ENCODE results near the gene JAZF1. TPM values are rescaled to one million over a fixed set of nuclear protein-coding genes. Genes with fewer than 3 reads are reported as not detected.

Gene JAZF1
- total RNA-seq, 1 donor from 2014 or later: 33.8 TPM

- Mint-ChIP-seq H3K36me3 (ENCODE audit: low read depth) (no peaks in the 10 kb centered on the region), H3K27ac (ENCODE audit: unreplicated experiment) (no peak overlapping the region), H3K27me3 (ENCODE audit: low read depth) (no peaks in the 10 kb centered on the region)
Measured at GRCh38 chr7:28224675-28225074, 44.1 kb upstream of the JAZF1 start.

DNA sequence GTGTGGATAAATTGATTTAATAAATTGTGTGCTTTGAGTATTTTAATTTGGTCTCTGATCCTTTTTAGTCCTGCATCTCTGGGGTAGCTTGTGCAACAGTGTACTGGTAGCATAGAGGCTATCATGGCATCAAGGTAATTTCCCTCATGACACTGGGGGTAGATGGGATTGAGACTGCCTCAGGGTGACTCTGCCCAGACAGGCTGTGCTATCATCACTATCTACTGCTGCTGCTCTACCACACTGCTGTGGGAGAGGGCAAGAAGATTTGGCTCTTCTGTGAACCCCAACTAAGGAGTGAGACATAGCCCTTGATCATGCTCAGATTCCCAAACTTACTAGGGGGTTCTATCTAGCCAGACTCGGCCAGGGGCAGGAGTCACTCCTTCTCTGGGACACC, 43.6 kb upstream of the JAZF1 start:
- Mint-ChIP-seq H3K27ac (ENCODE audit: unreplicated experiment) (no peak overlapping the region), H3K4me3 (ENCODE audit: unreplicated experiment) (no peak overlapping the region), H3K36me3 (ENCODE audit: low read depth) (no peaks in the 10 kb centered on the region), H3K4me1 (ENCODE audit: low read depth) (no peaks in the 10 kb centered on the region), H3K9me3 (ENCODE audit: low read depth) (no peaks in the 10 kb centered on the region), H3K27me3 (ENCODE audit: low read depth) (no peaks in the 10 kb centered on the region)
- TF ChIP-seq CTCF (IDR thresholded peaks at IDR 0.05): no peak
- DNase-seq (ENCODE audit: low spot score): no peak

More at GRCh38 chr7:28224675-28225074, 44.1 kb upstream of the JAZF1 start:
- no peaks in the 10 kb centered on the region for H3K4me1 Mint-ChIP-seq (ENCODE audit: low read depth)
- TF ChIP-seq CTCF (IDR thresholded peaks at IDR 0.05): no peak
- DNase-seq (ENCODE audit: low spot score): no peak
- H3K4me3 Mint-ChIP-seq (ENCODE audit: unreplicated experiment): no peak overlapping the region
- no peaks in the 10 kb centered on the region for H3K9me3 Mint-ChIP-seq (ENCODE audit: low read depth)

GRCh38 chr7:28222636-28223035, 42.0 kb upstream of the JAZF1 start:
- H3K4me1 Mint-ChIP-seq (ENCODE audit: low read depth): no peaks in the 10 kb centered on the region
- H3K36me3 Mint-ChIP-seq (ENCODE audit: low read depth): no peaks in the 10 kb centered on the region
- no peak for TF ChIP-seq CTCF (IDR thresholded peaks at IDR 0.05)
- no peak overlapping the region for H3K4me3 Mint-ChIP-seq (ENCODE audit: unreplicated experiment)
- H3K27ac Mint-ChIP-seq (ENCODE audit: unreplicated experiment): no peak overlapping the region
- no peak for DNase-seq (ENCODE audit: low spot score)
- no peaks in the 10 kb centered on the region for H3K27me3 Mint-ChIP-seq (ENCODE audit: low read depth)
- H3K9me3 Mint-ChIP-seq (ENCODE audit: low read depth): no peaks in the 10 kb centered on the region

DNA sequence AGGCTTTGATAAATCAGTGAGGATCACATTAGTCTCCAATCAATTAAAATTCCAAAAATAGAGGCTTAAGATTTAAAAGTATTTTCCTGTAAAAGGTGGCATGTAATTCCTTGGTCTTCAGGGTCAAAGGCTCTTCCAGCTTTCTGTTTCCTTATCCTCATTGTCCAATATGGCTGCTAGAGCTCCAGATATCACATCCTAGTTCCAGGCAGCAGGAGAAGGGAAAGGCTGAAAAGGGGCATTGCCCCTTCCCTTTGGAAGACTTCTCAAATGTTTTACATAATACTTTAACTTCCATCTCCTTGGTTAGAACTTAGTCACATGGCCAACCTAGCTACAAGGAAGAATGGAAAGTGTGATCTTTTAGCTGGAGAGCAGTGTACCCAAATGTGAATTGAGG, 39.2 kb upstream of the JAZF1 start:
- Mint-ChIP-seq H3K36me3 (ENCODE audit: low read depth) (no peaks in the 10 kb centered on the region), H3K27ac (ENCODE audit: unreplicated experiment) (no peak overlapping the region), H3K4me3 (ENCODE audit: unreplicated experiment) (no peak overlapping the region), H3K27me3 (ENCODE audit: low read depth) (no peaks in the 10 kb centered on the region), H3K4me1 (ENCODE audit: low read depth) (peaks cover 2% of the 10 kb centered on the region), H3K9me3 (ENCODE audit: low read depth) (no peaks in the 10 kb centered on the region)
- no peak for DNase-seq (ENCODE audit: low spot score)
- TF ChIP-seq CTCF (IDR thresholded peaks at IDR 0.05): no peak

- no peak for DNase-seq (ENCODE audit: low spot score)
- no peak for TF ChIP-seq CTCF (IDR thresholded peaks at IDR 0.05)
- H3K4me3 Mint-ChIP-seq (ENCODE audit: unreplicated experiment): no peak overlapping the region
- no peak overlapping the region for H3K27ac Mint-ChIP-seq (ENCODE audit: unreplicated experiment)
- no peaks in the 10 kb centered on the region for H3K9me3 Mint-ChIP-seq (ENCODE audit: low read depth)
- H3K27me3 Mint-ChIP-seq (ENCODE audit: low read depth): no peaks in the 10 kb centered on the region
- H3K36me3 Mint-ChIP-seq (ENCODE audit: low read depth): no peaks in the 10 kb centered on the region
- peaks cover 2% of the 10 kb centered on the region for H3K4me1 Mint-ChIP-seq (ENCODE audit: low read depth)
Measured at GRCh38 chr7:28217143-28217542, 36.5 kb upstream of the JAZF1 start.

Measured in chondrocyte (in vitro differentiated cells).